Measurements from ENCODE around the gene ERI3. TPM values are rescaled to one million over a fixed set of nuclear protein-coding genes. Genes with fewer than 3 reads are reported as not detected.

ERI3 gene
- total RNA-seq, 1 experiment from 2014 or later, result 50.3 TPM

DNA sequence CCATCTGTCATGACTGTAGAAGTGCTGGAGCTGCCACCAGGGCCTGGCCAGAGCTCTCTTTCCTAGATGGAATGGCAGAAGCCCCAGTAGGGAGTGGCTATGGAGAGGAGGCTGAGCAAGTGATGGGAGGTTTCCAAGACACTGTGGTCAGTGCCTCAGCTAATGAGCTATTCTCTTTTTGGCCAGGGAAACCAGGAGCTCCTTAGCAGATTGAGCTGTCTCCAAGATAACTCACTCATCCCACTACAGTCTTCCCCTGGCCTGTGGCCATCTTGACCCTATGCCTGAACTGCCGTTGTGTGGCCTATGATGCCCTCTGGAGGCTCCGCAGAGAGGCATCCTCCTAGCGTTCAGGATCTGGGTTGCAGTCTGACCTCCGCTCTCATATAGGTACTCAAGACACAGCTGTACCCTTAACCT, 60.5 kb downstream of the ERI3 start:
- H3K79me2 ChIP-seq (ENCODE audit: low read length), result 0 out of 2 replicates have a peak, but pooled peaks cover under 1% of the 10 kb centered on the region
- H3K4me2 ChIP-seq (ENCODE audit: low read depth, low read length, poor library complexity, severe bottlenecking), result no peak overlapping the region
- no peak overlapping the region for H2AFZ ChIP-seq (ENCODE audit: low read length)
- H3K27me3 ChIP-seq (ENCODE audit: low read length), result no peaks in the 10 kb centered on the region
- H3K9ac ChIP-seq (ENCODE audit: low read length), result no peak overlapping the region
- H3K4me3 ChIP-seq (ENCODE audit: low read length), result no peak overlapping the region
- H3K4me1 ChIP-seq (ENCODE audit: low read length), result no peaks in the 10 kb centered on the region
- no peaks in the 10 kb centered on the region for H3K9me2 ChIP-seq (replicated peaks; ENCODE audit: insufficient read depth, low read length)
- peaks cover 12% of the 10 kb centered on the region for H3K36me3 ChIP-seq (ENCODE audit: insufficient read depth, low read length)
- peak; percentile 54 for DNase-seq
- H3K27ac ChIP-seq (ENCODE audit: low read length), result no peak overlapping the region
- H4K20me1 ChIP-seq (ENCODE audit: insufficient read depth, low read depth, low read length), result no peaks in the 10 kb centered on the region
- no peaks in the 10 kb centered on the region for H3K9me3 ChIP-seq (ENCODE audit: low read length)

DNA sequence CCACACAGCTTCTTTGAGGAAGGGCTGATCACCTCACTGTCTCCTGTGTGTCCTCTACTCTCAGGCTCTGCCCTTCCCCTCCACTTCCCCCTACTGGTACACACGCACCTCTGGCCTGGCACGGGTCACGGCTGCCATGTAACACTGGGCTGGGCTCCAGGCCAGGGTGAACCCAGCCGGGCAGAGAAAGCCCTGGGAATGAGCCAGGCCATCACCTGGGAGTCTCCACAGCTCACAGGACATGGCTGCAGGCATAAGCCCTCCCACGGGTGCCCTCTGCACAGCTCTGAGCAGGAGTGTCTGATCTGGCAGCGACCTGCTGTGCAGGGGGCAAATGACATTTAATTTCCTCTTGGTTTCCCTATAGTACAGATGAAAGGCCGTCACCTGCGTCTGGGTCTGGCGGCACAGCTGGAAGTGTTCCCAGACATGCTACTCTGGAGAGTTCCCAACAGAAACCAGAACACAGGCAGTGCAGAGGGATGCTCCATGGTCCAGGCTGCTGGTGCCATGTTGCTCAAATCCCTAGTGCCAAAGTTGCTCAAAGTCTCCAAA, 61.2 kb downstream of the ERI3 start:
- peaks cover 12% of the 10 kb centered on the region for H3K36me3 ChIP-seq (ENCODE audit: insufficient read depth, low read length)
- no peaks in the 10 kb centered on the region for H3K27me3 ChIP-seq (ENCODE audit: low read length)
- H3K4me1 ChIP-seq (ENCODE audit: low read length), result no peaks in the 10 kb centered on the region
- H4K20me1 ChIP-seq (ENCODE audit: insufficient read depth, low read depth, low read length), result no peaks in the 10 kb centered on the region
- no peak overlapping the region for H3K27ac ChIP-seq (ENCODE audit: low read length)
- DNase-seq, result no peak
- H3K4me3 ChIP-seq (ENCODE audit: low read length), result no peak overlapping the region
- H2AFZ ChIP-seq (ENCODE audit: low read length), result no peak overlapping the region
- no peaks in the 10 kb centered on the region for H3K9me2 ChIP-seq (replicated peaks; ENCODE audit: insufficient read depth, low read length)
- no peaks in the 10 kb centered on the region for H3K79me2 ChIP-seq (ENCODE audit: low read length)
- no peak overlapping the region for H3K9ac ChIP-seq (ENCODE audit: low read length)
- no peak overlapping the region for H3K4me2 ChIP-seq (ENCODE audit: low read depth, low read length, poor library complexity, severe bottlenecking)
- H3K9me3 ChIP-seq (ENCODE audit: low read length), result no peaks in the 10 kb centered on the region

GRCh38 chr1:44292651-44293050, 62.4 kb downstream of the ERI3 start:
- no peaks in the 10 kb centered on the region for H3K9me3 ChIP-seq (ENCODE audit: low read length)
- H3K79me2 ChIP-seq (ENCODE audit: low read length), result no peaks in the 10 kb centered on the region
- H3K27me3 ChIP-seq (ENCODE audit: low read length), result no peaks in the 10 kb centered on the region
- H3K9me2 ChIP-seq (replicated peaks; ENCODE audit: insufficient read depth, low read length), result no peaks in the 10 kb centered on the region
- DNase-seq, result no peak
- H3K36me3 ChIP-seq (ENCODE audit: insufficient read depth, low read length), result peaks cover 8% of the 10 kb centered on the region
- H3K27ac ChIP-seq (ENCODE audit: low read length), result no peak overlapping the region
- H3K9ac ChIP-seq (ENCODE audit: low read length), result no peak overlapping the region
- no peak overlapping the region for H2AFZ ChIP-seq (ENCODE audit: low read length)
- no peaks in the 10 kb centered on the region for H4K20me1 ChIP-seq (ENCODE audit: insufficient read depth, low read depth, low read length)
- H3K4me2 ChIP-seq (ENCODE audit: low read depth, low read length, poor library complexity, severe bottlenecking), result no peak overlapping the region
- peaks cover 5% of the 10 kb centered on the region for H3K4me1 ChIP-seq (ENCODE audit: low read length)
- H3K4me3 ChIP-seq (ENCODE audit: low read length), result no peak overlapping the region

DNA sequence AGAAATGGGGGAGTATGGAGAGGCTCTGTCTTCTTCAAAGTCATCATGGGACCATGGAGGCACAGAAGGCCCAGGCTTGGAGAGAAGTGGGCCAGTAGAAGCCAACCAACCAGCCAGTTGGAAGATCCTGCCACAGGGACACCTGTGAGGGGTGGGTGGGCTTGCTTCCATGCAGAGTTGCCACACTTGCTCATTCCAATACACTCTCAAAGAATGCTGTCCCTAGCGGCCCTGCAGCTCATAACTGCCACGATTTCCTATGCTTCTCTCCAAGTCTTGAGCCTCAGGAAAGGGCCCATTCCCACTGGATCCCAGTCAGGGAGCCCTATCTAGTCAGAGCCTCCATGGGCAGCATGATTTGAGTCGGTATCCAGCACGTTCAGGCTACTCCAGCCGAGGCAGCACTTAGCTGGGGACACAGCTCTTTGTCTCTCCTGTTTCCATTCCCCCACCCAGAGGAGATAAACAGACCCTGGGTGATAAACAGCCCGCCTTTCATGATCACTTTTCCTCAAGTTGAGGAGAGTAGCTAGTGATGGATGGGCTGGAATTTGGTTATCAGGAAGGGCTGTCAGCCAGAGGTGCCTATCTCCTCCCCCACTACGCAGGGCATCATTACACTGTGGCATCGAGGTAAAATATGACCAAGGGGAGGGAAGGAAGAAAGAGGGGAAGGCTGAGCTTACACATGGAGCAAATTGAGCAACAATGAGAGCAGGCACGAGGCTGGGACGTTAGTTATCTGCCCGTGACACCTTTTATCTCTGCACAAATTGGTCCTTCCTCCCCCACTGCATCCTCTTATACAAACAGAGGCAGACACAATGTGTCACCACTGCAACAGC, 64.6 kb downstream of the ERI3 start:
- no peaks in the 10 kb centered on the region for H3K27me3 ChIP-seq (ENCODE audit: low read length)
- no peak overlapping the region for H3K4me2 ChIP-seq (ENCODE audit: low read depth, low read length, poor library complexity, severe bottlenecking)
- H3K4me1 ChIP-seq (ENCODE audit: low read length), result peaks cover 15% of the 10 kb centered on the region
- H4K20me1 ChIP-seq (ENCODE audit: insufficient read depth, low read depth, low read length), result no peaks in the 10 kb centered on the region
- H2AFZ ChIP-seq (ENCODE audit: low read length), result no peak overlapping the region
- peaks cover 3% of the 10 kb centered on the region; the same call in 1 of the 2 replicates for H3K36me3 ChIP-seq (ENCODE audit: insufficient read depth, low read length)
- no peaks in the 10 kb centered on the region for H3K9me3 ChIP-seq (ENCODE audit: low read length)
- no peaks in the 10 kb centered on the region for H3K79me2 ChIP-seq (ENCODE audit: low read length)
- no peaks in the 10 kb centered on the region for H3K9me2 ChIP-seq (replicated peaks; ENCODE audit: insufficient read depth, low read length)
- H3K9ac ChIP-seq (ENCODE audit: low read length), result no peak overlapping the region
- no peak overlapping the region for H3K4me3 ChIP-seq (ENCODE audit: low read length)
- H3K27ac ChIP-seq (ENCODE audit: low read length), result no peak overlapping the region
- no peak for DNase-seq

DNA sequence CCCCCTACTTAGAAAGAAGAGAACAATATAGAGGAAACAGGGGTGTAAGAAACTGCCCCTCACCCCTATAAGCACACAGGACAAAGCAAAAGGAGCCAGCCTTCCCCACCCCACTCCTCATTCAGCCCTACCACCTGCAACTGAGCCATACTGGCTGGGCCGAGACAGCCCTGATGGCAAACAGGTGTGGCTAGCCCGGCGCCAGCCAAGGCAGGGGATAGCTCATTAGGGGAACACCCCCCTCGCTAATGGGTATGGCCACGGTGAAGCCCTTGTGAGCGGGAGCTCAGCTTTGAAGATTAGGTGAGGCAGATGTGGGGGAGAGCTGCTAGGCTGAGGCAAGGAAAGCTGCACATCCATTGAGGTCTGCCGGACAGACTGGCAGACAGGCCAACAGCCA, 65.5 kb downstream of the ERI3 start:
- H3K9me3 ChIP-seq (ENCODE audit: low read length), result no peaks in the 10 kb centered on the region
- peaks cover 3% of the 10 kb centered on the region; the same call in 1 of the 2 replicates for H3K36me3 ChIP-seq (ENCODE audit: insufficient read depth, low read length)
- no peaks in the 10 kb centered on the region for H4K20me1 ChIP-seq (ENCODE audit: insufficient read depth, low read depth, low read length)
- H3K4me3 ChIP-seq (ENCODE audit: low read length), result no peak overlapping the region
- no peaks in the 10 kb centered on the region for H3K27me3 ChIP-seq (ENCODE audit: low read length)
- no peak for DNase-seq
- H2AFZ ChIP-seq (ENCODE audit: low read length), result no peak overlapping the region
- H3K27ac ChIP-seq (ENCODE audit: low read length), result no peak overlapping the region
- H3K4me2 ChIP-seq (ENCODE audit: low read depth, low read length, poor library complexity, severe bottlenecking), result no peak overlapping the region
- H3K4me1 ChIP-seq (ENCODE audit: low read length), result peaks cover 17% of the 10 kb centered on the region
- H3K9me2 ChIP-seq (replicated peaks; ENCODE audit: insufficient read depth, low read length), result no peaks in the 10 kb centered on the region
- H3K9ac ChIP-seq (ENCODE audit: low read length), result no peak overlapping the region
- no peaks in the 10 kb centered on the region for H3K79me2 ChIP-seq (ENCODE audit: low read length)

DNA sequence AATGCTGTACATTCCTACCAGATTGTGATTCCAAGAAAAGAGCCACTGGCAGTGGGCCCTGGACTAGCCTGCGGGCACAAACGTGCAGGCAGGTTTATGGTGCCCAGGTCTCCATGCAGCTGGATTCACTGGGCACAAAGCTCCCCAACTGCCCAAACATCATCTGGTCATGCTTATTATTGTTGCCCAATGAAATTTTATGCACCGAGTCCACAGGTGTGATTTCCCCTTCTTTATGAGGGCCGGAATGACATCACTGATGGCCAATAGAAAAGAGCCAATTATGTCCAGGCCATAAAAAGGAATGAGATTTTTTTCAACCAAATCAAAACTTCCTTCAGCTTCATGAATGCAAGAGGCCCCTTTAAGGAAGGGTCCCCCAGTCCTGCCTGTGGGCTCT, 66.2 kb downstream of the ERI3 start:
- no peak for DNase-seq
- Histone ChIP-seq H2AFZ (ENCODE audit: low read length) (no peak overlapping the region), H3K4me2 (ENCODE audit: low read depth, low read length, poor library complexity, severe bottlenecking) (no peak overlapping the region), H3K36me3 (ENCODE audit: insufficient read depth, low read length) (peaks cover 7% of the 10 kb centered on the region), H3K79me2 (ENCODE audit: low read length) (no peaks in the 10 kb centered on the region), H3K9ac (ENCODE audit: low read length) (no peak overlapping the region), H3K27ac (ENCODE audit: low read length) (no peak overlapping the region), H3K4me3 (ENCODE audit: low read length) (no peak overlapping the region), H3K4me1 (ENCODE audit: low read length) (peaks cover 24% of the 10 kb centered on the region), H4K20me1 (ENCODE audit: insufficient read depth, low read depth, low read length) (no peaks in the 10 kb centered on the region), H3K27me3 (ENCODE audit: low read length) (no peaks in the 10 kb centered on the region), H3K9me2 (replicated peaks; ENCODE audit: insufficient read depth, low read length) (no peaks in the 10 kb centered on the region), H3K9me3 (ENCODE audit: low read length) (no peaks in the 10 kb centered on the region)

GRCh38 chr1:44284184-44284583, 70.9 kb downstream of the ERI3 start:
- Histone ChIP-seq H3K27ac (ENCODE audit: low read length) (no peak overlapping the region), H3K4me1 (ENCODE audit: low read length) (peaks cover 68% of the 10 kb centered on the region), H3K9me2 (replicated peaks; ENCODE audit: insufficient read depth, low read length) (no peaks in the 10 kb centered on the region), H2AFZ (ENCODE audit: low read length) (no peak overlapping the region), H3K4me2 (ENCODE audit: low read depth, low read length, poor library complexity, severe bottlenecking) (no peak overlapping the region), H3K9ac (ENCODE audit: low read length) (no peak overlapping the region), H4K20me1 (ENCODE audit: insufficient read depth, low read depth, low read length) (peaks cover 13% of the 10 kb centered on the region; the same call in 1 of the 2 replicates), H3K9me3 (ENCODE audit: low read length) (no peaks in the 10 kb centered on the region), H3K36me3 (ENCODE audit: insufficient read depth, low read length) (peaks cover 10% of the 10 kb centered on the region; the same call in 1 of the 2 replicates), H3K4me3 (ENCODE audit: low read length) (no peak overlapping the region), H3K79me2 (ENCODE audit: low read length) (peaks cover 20% of the 10 kb centered on the region), H3K27me3 (ENCODE audit: low read length) (no peaks in the 10 kb centered on the region)
- DNase-seq, result no peak

GRCh38 chr1:44283524-44284173, 71.4 kb downstream of the ERI3 start:
- H4K20me1 ChIP-seq (ENCODE audit: insufficient read depth, low read depth, low read length), result peaks cover 13% of the 10 kb centered on the region; the same call in 1 of the 2 replicates
- peak overlapping the region; percentile 63 for H3K4me2 ChIP-seq (ENCODE audit: low read depth, low read length, poor library complexity, severe bottlenecking)
- peaks cover 68% of the 10 kb centered on the region for H3K4me1 ChIP-seq (ENCODE audit: low read length)
- H3K27ac ChIP-seq (ENCODE audit: low read length), result no peak overlapping the region
- H3K36me3 ChIP-seq (ENCODE audit: insufficient read depth, low read length), result peaks cover 10% of the 10 kb centered on the region; the same call in 1 of the 2 replicates
- no peaks in the 10 kb centered on the region for H3K27me3 ChIP-seq (ENCODE audit: low read length)
- H3K9ac ChIP-seq (ENCODE audit: low read length), result no peak overlapping the region
- DNase-seq, result no peak
- no peak overlapping the region for H2AFZ ChIP-seq (ENCODE audit: low read length)
- no peaks in the 10 kb centered on the region for H3K9me3 ChIP-seq (ENCODE audit: low read length)
- H3K4me3 ChIP-seq (ENCODE audit: low read length), result no peak overlapping the region
- no peaks in the 10 kb centered on the region for H3K9me2 ChIP-seq (replicated peaks; ENCODE audit: insufficient read depth, low read length)
- H3K79me2 ChIP-seq (ENCODE audit: low read length), result peaks cover 24% of the 10 kb centered on the region
